HG03095 (cell line): Measurements from ENCODE around the gene NOXA1.
"Not testable (repeated sequence)": the region's sequence is repeated elsewhere in the genome, so short reads cannot be mapped to it uniquely, and the experiment has no call there.

ENCODE experiments used
- ATAC-seq: cut with Tn5 transposase; IDR thresholded peaks from one replicate; pipeline ENCODE4 v1.9.1; 2021; ENCODE audit warnings: moderate library complexity; ENCODE audit not compliant: unreplicated experiment

Gene NOXA1

GRCh38 chr9:137462986-137463930 lies 40.1 kb downstream of the NOXA1 start:
- ATAC-seq = no peak

- ATAC-seq = no peak
Measured at GRCh38 chr9:137463931-137464290, 40.7 kb downstream of the NOXA1 start.

GRCh38 chr9:137464291-137464999 lies 41.3 kb downstream of the NOXA1 start:
- ATAC-seq = no peak

- no peak for ATAC-seq
Measured at GRCh38 chr9:137465000-137465719, 42.0 kb downstream of the NOXA1 start.

- no peak for ATAC-seq
Measured at GRCh38 chr9:137465720-137466388, 42.7 kb downstream of the NOXA1 start.

GRCh38 chr9:137466389-137467085 lies 43.3 kb downstream of the NOXA1 start:
- ATAC-seq = not testable (repeated sequence)

GRCh38 chr9:137467161-137467581 lies 44.0 kb downstream of the NOXA1 start:
- ATAC-seq = no peak

GRCh38 chr9:137467896-137468295 lies 44.7 kb downstream of the NOXA1 start:
- no peak for ATAC-seq

- ATAC-seq = no peak
Measured at GRCh38 chr9:137470785-137471184, 47.6 kb downstream of the NOXA1 start.

- ATAC-seq = no peak
Measured at GRCh38 chr9:137474271-137474670, 51.1 kb downstream of the NOXA1 start.

GRCh38 chr9:137475666-137476065 lies 52.5 kb downstream of the NOXA1 start:
- ATAC-seq = no peak

- ATAC-seq = no peak
Measured at GRCh38 chr9:137476856-137477255, 53.7 kb downstream of the NOXA1 start.

GRCh38 chr9:137477778-137478612 lies 54.8 kb downstream of the NOXA1 start:
- no peak for ATAC-seq

GRCh38 chr9:137478613-137478961 lies 55.4 kb downstream of the NOXA1 start:
- ATAC-seq = no peak

- ATAC-seq = no peak
Measured at GRCh38 chr9:137478962-137479861, 56.0 kb downstream of the NOXA1 start.

- no peak for ATAC-seq
Measured at GRCh38 chr9:137479892-137480685, 56.9 kb downstream of the NOXA1 start.
